ENCODE results near the gene LEPROT. TPM values are rescaled to one million over a fixed set of nuclear protein-coding genes. Genes with fewer than 3 reads are reported as not detected.

The LEPROT gene
- total RNA-seq, 1 experiment from 2014 or later = 18.4 TPM

GRCh38 chr1:65416767-65417166 is 3.7 kb upstream of the LEPROT start:
- Histone ChIP-seq H3K4me1 (ENCODE audit: insufficient read depth, low read length) (peaks cover 28% of the 10 kb centered on the region), H3K9ac (ENCODE audit: low read length) (no peak overlapping the region), H3K4me2 (ENCODE audit: low read length) (no peak overlapping the region), H3K36me3 (ENCODE audit: low read depth, low read length) (no peaks in the 10 kb centered on the region), H3K9me2 (replicated peaks; ENCODE audit: low read length) (no peaks in the 10 kb centered on the region), H3K79me2 (ENCODE audit: low read length) (peaks cover 12% of the 10 kb centered on the region), H3K9me3 (ENCODE audit: low read length) (no peaks in the 10 kb centered on the region), H2AFZ (ENCODE audit: low read length) (no peak overlapping the region), H3F3A (ENCODE audit: low read length, unreplicated experiment) (no peaks in the 10 kb centered on the region), H3K4me3 (ENCODE audit: low read length) (no peak overlapping the region), H4K20me1 (ENCODE audit: low read length) (no peaks in the 10 kb centered on the region), H3K27me3 (ENCODE audit: low read length) (no peaks in the 10 kb centered on the region), H3K27ac (ENCODE audit: low read length) (no peak overlapping the region)
- intact Hi-C loops (cut with micrococcal nuclease) = no loop called here
- ChIA-PET CTCF (no interaction called here), POLR2A (ENCODE audit: unreplicated experiment) (no interaction called here)
- DNase-seq (no peak), ATAC-seq (no peak)
- TF ChIP-seq EZH2 (IDR thresholded peaks at IDR 0.05; ENCODE audit: low read length, unreplicated experiment) (no peak), EZH2phosphoT487 (IDR thresholded peaks at IDR 0.05; ENCODE audit: borderline replicate concordance, low read length) (no peak), CTCF (conservative IDR thresholded peaks at IDR 0.05; ENCODE audit: low read depth, low read length) (no peak)
- BruUV-seq (replicated peaks) = no TSS peak

- Histone ChIP-seq H3K9me3 (ENCODE audit: low read length) (no peaks in the 10 kb centered on the region), H3K9me2 (replicated peaks; ENCODE audit: low read length) (no peaks in the 10 kb centered on the region), H4K20me1 (ENCODE audit: low read length) (no peaks in the 10 kb centered on the region), H3K27ac (ENCODE audit: low read length) (no peak overlapping the region), H3K4me3 (ENCODE audit: low read length) (no peak overlapping the region), H3K4me2 (ENCODE audit: low read length) (peak overlapping the region; percentile 22; the same call in 1 of the 2 replicates), H3K4me1 (ENCODE audit: insufficient read depth, low read length) (peaks cover 32% of the 10 kb centered on the region), H2AFZ (ENCODE audit: low read length) (no peak overlapping the region), H3K79me2 (ENCODE audit: low read length) (peaks cover 21% of the 10 kb centered on the region), H3K9ac (ENCODE audit: low read length) (no peak overlapping the region), H3K36me3 (ENCODE audit: low read depth, low read length) (no peaks in the 10 kb centered on the region), H3K27me3 (ENCODE audit: low read length) (no peaks in the 10 kb centered on the region), H3F3A (ENCODE audit: low read length, unreplicated experiment) (no peaks in the 10 kb centered on the region)
- BruUV-seq (replicated peaks) = no TSS peak
- ChIA-PET POLR2A (ENCODE audit: unreplicated experiment) (interaction anchor here (0.5 kb wide), 1 partner anchor 204 kb away, joined by 3 read pairs; no protein-coding TSS in a partner anchor), CTCF (no interaction called here)
- intact Hi-C loops (cut with micrococcal nuclease) = no loop called here
- ATAC-seq = no peak
- TF ChIP-seq CTCF (conservative IDR thresholded peaks at IDR 0.05; ENCODE audit: low read depth, low read length) (no peak), EZH2phosphoT487 (IDR thresholded peaks at IDR 0.05; ENCODE audit: borderline replicate concordance, low read length) (no peak), EZH2 (IDR thresholded peaks at IDR 0.05; ENCODE audit: low read length, unreplicated experiment) (no peak)
- peak; percentile 35 for DNase-seq
These were observed 2.7 kb upstream of the LEPROT start for GRCh38 chr1:65417729-65418128.

- intact Hi-C loops (cut with micrococcal nuclease) = no loop called here
- no TSS peak for BruUV-seq (replicated peaks)
- H3K27me3 ChIP-seq (ENCODE audit: low read length) = no peaks in the 10 kb centered on the region
- ChIA-PET POLR2A (ENCODE audit: unreplicated experiment) (no interaction called here), CTCF (no interaction called here)
- no peak overlapping the region for H3K9ac ChIP-seq (ENCODE audit: low read length)
- peaks cover 29% of the 10 kb centered on the region for H3K79me2 ChIP-seq (ENCODE audit: low read length)
- H3K4me3 ChIP-seq (ENCODE audit: low read length) = no peak overlapping the region
- no peak overlapping the region for H3K27ac ChIP-seq (ENCODE audit: low read length)
- H3K9me3 ChIP-seq (ENCODE audit: low read length) = no peaks in the 10 kb centered on the region
- H4K20me1 ChIP-seq (ENCODE audit: low read length) = no peaks in the 10 kb centered on the region
- TF ChIP-seq EZH2 (IDR thresholded peaks at IDR 0.05; ENCODE audit: low read length, unreplicated experiment) = no peak
- TF ChIP-seq CTCF (conservative IDR thresholded peaks at IDR 0.05; ENCODE audit: low read depth, low read length) = no peak
- TF ChIP-seq EZH2phosphoT487 (IDR thresholded peaks at IDR 0.05; ENCODE audit: borderline replicate concordance, low read length) = no peak
- H3K4me2 ChIP-seq (ENCODE audit: low read length) = peak overlapping the region; percentile 97; the same call in 1 of the 2 replicates
- ATAC-seq (no peak), DNase-seq (peak; percentile 31)
- peaks cover 42% of the 10 kb centered on the region for H3K4me1 ChIP-seq (ENCODE audit: insufficient read depth, low read length)
- no peaks in the 10 kb centered on the region for H3K36me3 ChIP-seq (ENCODE audit: low read depth, low read length)
- H3K9me2 ChIP-seq (replicated peaks; ENCODE audit: low read length) = no peaks in the 10 kb centered on the region
- peak overlapping the region; percentile 90 for H2AFZ ChIP-seq (ENCODE audit: low read length)
- H3F3A ChIP-seq (ENCODE audit: low read length, unreplicated experiment) = no peaks in the 10 kb centered on the region
These were observed 1.8 kb upstream of the LEPROT start for GRCh38 chr1:65418522-65419185.

Data from PC-3 (cell line).